Measurements from ENCODE around the gene TCF7L2.

- TF ChIP-seq GATA2 (IDR thresholded peaks at IDR 0.05; ENCODE audit: low read depth, low read length) (no peak), GATA3 (IDR thresholded peaks at IDR 0.05; ENCODE audit: low read depth, low read length) (no peak)
Measured at GRCh38 chr10:112949143-112949823, 764 bp upstream of the TCF7L2 start.

Measured in SH-SY5Y (cell line).